Loucy (cell line): ENCODE results near the gene TNFAIP8.

ENCODE experiments used
- H2AFZ ChIP-seq: fragments of 200-600 bp; sonication (generic); 2 replicates; pipeline ENCODE4 v1.6.0; 2016; ENCODE audit warnings: antibody characterized with exemption, mild to moderate bottlenecking, low read length, moderate library complexity
- H3F3A ChIP-seq: fragments of 200-600 bp; 2 replicates; pipeline ENCODE4 v1.6.0; 2016; ENCODE audit warnings: antibody characterized with exemption, low read depth, mild to moderate bottlenecking
- H3K27me3 ChIP-seq: fragments of 200-600 bp; sonication (generic); 2 replicates; pipeline ENCODE4 v1.6.1; 2014; ENCODE audit warnings: low read length, mild to moderate bottlenecking; ENCODE audit not compliant: insufficient read depth, poor library complexity, severe bottlenecking
- H3K36me3 ChIP-seq: fragments of 200-600 bp; sonication (generic); 2 replicates; pipeline ENCODE4 v1.6.1; 2016; ENCODE audit warnings: low read length; ENCODE audit not compliant: insufficient read depth
- H3K4me1 ChIP-seq: fragments of 200-600 bp; sonication (generic); 2 replicates; pipeline ENCODE4 v1.5.1; 2014; ENCODE audit warnings: low read length, mild to moderate bottlenecking; ENCODE audit not compliant: insufficient read depth, poor library complexity, severe bottlenecking
- H3K4me2 ChIP-seq: fragments of 200-600 bp; sonication (generic); 2 replicates; pipeline ENCODE4 v1.6.0; 2014; ENCODE audit warnings: antibody characterized with exemption, low read length, low read depth, mild to moderate bottlenecking; ENCODE audit not compliant: poor library complexity, severe bottlenecking
- H3K4me3 ChIP-seq: fragments of 200-600 bp; sonication (generic); 2 replicates; pipeline ENCODE4 v1.5.1; 2014; ENCODE audit warnings: low read length, mild to moderate bottlenecking, mixed read lengths; ENCODE audit not compliant: poor library complexity, severe bottlenecking
- H3K79me2 ChIP-seq: fragments of 200-600 bp; sonication (generic); 2 replicates; pipeline ENCODE4 v1.6.1; 2014; ENCODE audit warnings: low read length; ENCODE audit not compliant: insufficient read depth
- H3K9ac ChIP-seq: fragments of 200-600 bp; sonication (generic); 2 replicates; pipeline ENCODE4 v1.6.0; 2014; ENCODE audit warnings: mild to moderate bottlenecking, low read depth, low read length, moderate library complexity; ENCODE audit not compliant: poor library complexity, severe bottlenecking
- H3K9me2 ChIP-seq: fragments of 200-600 bp; sonication (generic); replicated peaks from 2 replicates; pipeline ENCODE4 v1.6.1; 2016; ENCODE audit warnings: low read depth, low read length, mixed read lengths
- H3K9me3 ChIP-seq: fragments of 200-600 bp; sonication (generic); 2 replicates; pipeline ENCODE4 v1.6.1; 2014; ENCODE audit warnings: mild to moderate bottlenecking, antibody characterized with exemption, low read length, low read depth; ENCODE audit not compliant: insufficient read depth
- H4K20me1 ChIP-seq: fragments of 200-600 bp; sonication (generic); 2 replicates; pipeline ENCODE4 v1.6.0; 2014; ENCODE audit warnings: antibody characterized with exemption, low read length, mild to moderate bottlenecking; ENCODE audit not compliant: insufficient read depth, poor library complexity, severe bottlenecking
- EZH2phosphoT487 ChIP-seq: fragments of 200-600 bp; IDR thresholded peaks from 2 replicates; pipeline ENCODE4 v1.6.1; 2018; ENCODE audit warnings: antibody characterized with exemption, mild to moderate bottlenecking, moderate library complexity, borderline replicate concordance
- TF ChIP-seq, protein P1 (sequence below): fragments of 200-600 bp; sonication (generic); conservative IDR thresholded peaks from 2 replicates; pipeline ENCODE4 v1.5.1; 2014; ENCODE audit warnings: mild to moderate bottlenecking, antibody characterized with exemption, low read length

The TNFAIP8 gene

DNA sequence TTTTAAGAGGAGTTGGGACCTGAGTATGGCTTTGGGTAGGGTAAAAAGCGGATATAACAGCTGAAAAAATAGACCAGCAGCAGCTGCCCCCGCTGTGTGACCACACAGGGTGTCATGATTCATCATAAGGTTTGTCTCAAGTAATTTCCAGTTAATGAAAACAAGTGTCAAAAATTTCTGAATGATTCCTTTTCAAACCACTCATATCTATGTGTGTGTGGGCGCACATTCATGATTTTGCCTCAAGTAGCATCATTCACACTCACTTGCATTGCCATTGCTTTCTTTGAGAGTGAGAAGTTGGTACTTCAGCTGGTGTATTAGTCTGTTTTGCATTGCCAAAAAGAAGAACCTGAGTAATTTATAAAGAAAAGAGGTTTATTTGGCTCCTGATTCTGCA, 12.1 kb upstream of the TNFAIP8 start:
- no peak for TF ChIP-seq EZH2phosphoT487
- TF ChIP-seq, protein P1, sequence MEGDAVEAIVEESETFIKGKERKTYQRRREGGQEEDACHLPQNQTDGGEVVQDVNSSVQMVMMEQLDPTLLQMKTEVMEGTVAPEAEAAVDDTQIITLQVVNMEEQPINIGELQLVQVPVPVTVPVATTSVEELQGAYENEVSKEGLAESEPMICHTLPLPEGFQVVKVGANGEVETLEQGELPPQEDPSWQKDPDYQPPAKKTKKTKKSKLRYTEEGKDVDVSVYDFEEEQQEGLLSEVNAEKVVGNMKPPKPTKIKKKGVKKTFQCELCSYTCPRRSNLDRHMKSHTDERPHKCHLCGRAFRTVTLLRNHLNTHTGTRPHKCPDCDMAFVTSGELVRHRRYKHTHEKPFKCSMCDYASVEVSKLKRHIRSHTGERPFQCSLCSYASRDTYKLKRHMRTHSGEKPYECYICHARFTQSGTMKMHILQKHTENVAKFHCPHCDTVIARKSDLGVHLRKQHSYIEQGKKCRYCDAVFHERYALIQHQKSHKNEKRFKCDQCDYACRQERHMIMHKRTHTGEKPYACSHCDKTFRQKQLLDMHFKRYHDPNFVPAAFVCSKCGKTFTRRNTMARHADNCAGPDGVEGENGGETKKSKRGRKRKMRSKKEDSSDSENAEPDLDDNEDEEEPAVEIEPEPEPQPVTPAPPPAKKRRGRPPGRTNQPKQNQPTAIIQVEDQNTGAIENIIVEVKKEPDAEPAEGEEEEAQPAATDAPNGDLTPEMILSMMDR: no peak
- H3K9me3 ChIP-seq: no peaks in the 10 kb centered on the region
- peaks cover 35% of the 10 kb centered on the region for H3K4me1 ChIP-seq
- no peak overlapping the region for H3K4me3 ChIP-seq
- H2AFZ ChIP-seq: no peak overlapping the region
- no peaks in the 10 kb centered on the region for H3F3A ChIP-seq
- H4K20me1 ChIP-seq: peaks cover 13% of the 10 kb centered on the region
- H3K79me2 ChIP-seq: peaks cover 88% of the 10 kb centered on the region
- no peak overlapping the region for H3K9ac ChIP-seq
- H3K9me2 ChIP-seq: no peaks in the 10 kb centered on the region
- no peaks in the 10 kb centered on the region; the same call in 1 of the 2 replicates for H3K36me3 ChIP-seq
- H3K27me3 ChIP-seq: no peaks in the 10 kb centered on the region
- no peak overlapping the region for H3K4me2 ChIP-seq

DNA sequence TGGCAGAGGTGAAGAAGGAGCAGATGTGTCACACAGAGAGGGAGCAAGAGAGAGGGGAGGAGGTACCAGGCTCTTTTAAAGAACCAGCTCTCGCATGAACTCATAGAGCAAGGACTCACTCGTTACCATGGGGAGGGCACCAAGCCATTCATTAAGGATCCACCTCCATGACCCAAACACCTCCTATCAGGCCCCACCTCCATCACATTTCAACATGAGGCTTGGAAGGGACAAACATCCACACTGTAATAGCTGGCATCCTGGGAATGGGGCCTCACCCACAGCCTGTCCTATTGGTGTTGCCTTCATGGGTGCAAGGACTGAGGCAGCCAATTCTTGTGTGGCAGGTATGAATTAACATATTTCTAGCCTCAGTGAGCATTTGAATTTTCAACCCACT, 11.6 kb upstream of the TNFAIP8 start:
- peaks cover 84% of the 10 kb centered on the region for H3K79me2 ChIP-seq
- no peaks in the 10 kb centered on the region for H3F3A ChIP-seq
- no peak overlapping the region for H3K4me2 ChIP-seq
- H3K27me3 ChIP-seq: no peaks in the 10 kb centered on the region
- no peak overlapping the region for H2AFZ ChIP-seq
- H3K9me2 ChIP-seq: no peaks in the 10 kb centered on the region
- no peak overlapping the region for H3K4me3 ChIP-seq
- peaks cover 30% of the 10 kb centered on the region for H3K4me1 ChIP-seq
- H3K9me3 ChIP-seq: no peaks in the 10 kb centered on the region
- no peak for TF ChIP-seq EZH2phosphoT487
- TF ChIP-seq, protein P1: no peak
- H3K9ac ChIP-seq: no peak overlapping the region
- no peaks in the 10 kb centered on the region; the same call in 1 of the 2 replicates for H3K36me3 ChIP-seq
- peaks cover 13% of the 10 kb centered on the region for H4K20me1 ChIP-seq

DNA sequence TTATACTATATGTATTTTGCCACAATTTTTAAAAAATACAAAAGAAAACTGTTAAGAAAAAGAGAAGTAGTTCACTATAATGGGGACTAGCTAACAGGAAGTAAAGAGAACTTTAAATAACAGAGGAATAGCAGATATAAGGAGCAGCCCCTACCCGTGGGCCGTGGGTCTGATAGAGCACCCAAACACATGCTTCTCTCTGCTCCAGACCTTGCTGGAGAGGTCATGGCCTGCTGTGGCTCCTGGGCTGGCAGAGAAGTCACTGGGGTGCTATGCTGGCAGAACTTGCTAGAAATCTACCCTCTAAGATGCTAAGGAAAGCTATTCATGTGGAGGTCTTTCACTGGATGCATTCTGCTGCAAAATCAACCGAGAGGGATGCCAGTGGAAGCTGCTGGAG, 10.0 kb upstream of the TNFAIP8 start:
- no peaks in the 10 kb centered on the region for H3K9me2 ChIP-seq
- H2AFZ ChIP-seq: no peak overlapping the region
- H3K36me3 ChIP-seq: no peaks in the 10 kb centered on the region; the same call in 1 of the 2 replicates
- H3K9ac ChIP-seq: no peak overlapping the region
- no peak overlapping the region for H3K4me3 ChIP-seq
- no peaks in the 10 kb centered on the region for H3F3A ChIP-seq
- no peaks in the 10 kb centered on the region for H3K27me3 ChIP-seq
- H3K79me2 ChIP-seq: peaks cover 85% of the 10 kb centered on the region
- no peak overlapping the region for H3K4me2 ChIP-seq
- TF ChIP-seq, protein P1: no peak
- no peak for TF ChIP-seq EZH2phosphoT487
- H4K20me1 ChIP-seq: peaks cover 10% of the 10 kb centered on the region
- H3K9me3 ChIP-seq: no peaks in the 10 kb centered on the region
- peaks cover 16% of the 10 kb centered on the region for H3K4me1 ChIP-seq
